GM18505 (cell line): ENCODE measurements around the gene LRFN2.

Experiments used
- ATAC-seq: cut with Tn5 transposase; IDR thresholded peaks from one replicate; pipeline ENCODE4 v1.9.1; 2021; ENCODE audit not compliant: unreplicated experiment
- POLR2A ChIP-seq: IDR thresholded peaks from 4 replicates; pipeline ENCODE4 v1.6.1; 2011; ENCODE audit warnings: borderline replicate concordance; ENCODE audit not compliant: insufficient read depth, insufficient read length; ENCODE audit errors: extremely low read depth

Gene LRFN2

DNA sequence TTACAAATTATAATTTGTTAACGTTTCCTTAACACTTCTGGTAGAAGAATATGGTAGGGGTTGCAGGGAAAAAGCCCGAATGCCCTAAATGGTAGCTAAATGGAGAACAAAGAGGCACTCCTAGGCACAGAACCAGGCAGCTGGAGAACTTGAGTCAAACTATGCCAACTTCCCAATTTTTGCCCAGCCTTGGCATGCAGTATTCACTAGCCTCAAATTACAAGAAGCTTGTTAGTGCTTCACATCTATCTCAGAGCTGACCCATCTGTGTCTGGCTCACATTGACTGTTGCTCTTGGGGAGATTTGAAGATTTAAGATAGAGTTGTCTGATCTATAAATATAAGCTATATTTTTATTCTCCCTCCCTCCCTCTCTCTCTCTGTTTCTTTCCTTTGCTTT lies 19.4 kb upstream of the LRFN2 start:
- no peak for TF ChIP-seq POLR2A
- no peak for ATAC-seq

DNA sequence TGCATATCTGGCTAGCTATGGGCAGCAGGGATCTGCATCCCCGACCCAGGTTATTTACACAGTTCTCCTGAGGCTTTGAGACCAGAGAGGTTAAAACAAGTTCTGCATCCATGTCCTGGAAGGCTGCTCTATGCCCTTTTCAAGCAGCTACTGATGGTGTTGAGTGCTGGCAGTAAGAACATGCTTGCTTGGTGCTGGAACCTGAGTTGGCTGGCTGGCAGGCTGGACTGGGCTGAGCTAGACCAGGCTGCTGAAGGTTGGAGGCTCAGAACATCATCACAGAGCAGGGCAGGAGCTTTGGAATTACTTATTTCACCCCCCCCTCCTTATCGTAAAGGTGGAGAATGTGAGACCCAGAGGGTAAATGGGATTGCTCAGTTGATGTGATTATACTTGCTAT lies 16.9 kb upstream of the LRFN2 start:
- no peak for ATAC-seq
- no peak for TF ChIP-seq POLR2A

DNA sequence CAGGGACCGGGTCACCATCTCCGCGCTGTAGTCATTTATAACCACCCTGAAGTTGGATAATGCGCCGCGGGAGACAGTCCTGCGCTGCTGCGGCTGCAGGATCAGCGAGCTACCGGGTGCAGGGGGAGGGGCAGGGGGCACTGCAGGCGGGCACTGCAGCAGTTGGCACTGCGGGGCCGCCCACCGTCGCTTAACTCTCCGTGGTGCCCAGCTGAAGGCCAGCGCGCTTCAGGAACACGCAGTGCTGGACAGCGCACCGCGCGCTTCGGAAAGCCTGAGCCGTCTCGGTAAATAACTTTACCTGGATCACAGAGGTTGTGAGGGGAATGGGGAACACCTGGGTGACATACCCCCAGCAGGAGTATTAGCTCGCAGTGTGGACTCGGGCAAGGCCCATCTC lies 12.4 kb upstream of the LRFN2 start:
- no peak for ATAC-seq
- no peak for TF ChIP-seq POLR2A

DNA sequence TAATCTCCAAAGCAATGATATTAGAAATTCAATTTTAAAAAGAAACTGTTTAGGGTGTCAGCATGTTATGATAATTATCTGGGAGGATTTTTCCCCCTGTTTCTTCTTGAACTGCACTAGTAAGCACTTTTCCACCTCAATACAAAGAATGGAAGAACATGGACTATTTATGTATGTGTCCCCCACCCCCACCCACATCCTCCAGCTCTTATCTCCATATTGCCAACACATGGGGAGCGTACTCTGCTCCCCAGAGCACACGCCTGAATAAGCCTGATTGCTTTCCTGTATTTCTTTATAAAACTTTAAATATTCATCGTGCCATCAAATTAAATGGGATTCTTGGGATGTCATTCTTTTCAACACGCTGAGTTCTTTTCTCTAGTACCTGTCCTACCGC lies 11.4 kb upstream of the LRFN2 start:
- TF ChIP-seq POLR2A, result no peak
- no peak for ATAC-seq

DNA sequence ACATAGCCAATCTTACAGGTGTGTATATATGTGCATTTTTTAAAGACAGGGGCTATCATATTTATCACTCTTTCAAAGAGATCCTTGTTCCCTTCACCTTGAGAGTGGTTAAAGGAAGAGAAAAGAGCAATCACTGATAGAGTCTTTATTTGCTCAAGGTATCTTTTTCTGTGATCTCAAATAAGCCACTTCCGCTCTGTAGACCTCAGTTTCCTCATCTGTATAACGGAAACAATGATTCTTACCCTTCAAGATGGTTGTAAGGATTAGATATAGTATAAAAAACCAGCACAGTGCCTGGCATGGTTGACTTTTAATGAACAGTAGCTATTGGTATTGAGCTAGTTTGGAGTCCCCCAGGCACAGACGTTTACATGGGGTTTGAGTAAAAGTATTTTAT lies 10.1 kb upstream of the LRFN2 start:
- TF ChIP-seq POLR2A, result no peak
- ATAC-seq, result no peak

DNA sequence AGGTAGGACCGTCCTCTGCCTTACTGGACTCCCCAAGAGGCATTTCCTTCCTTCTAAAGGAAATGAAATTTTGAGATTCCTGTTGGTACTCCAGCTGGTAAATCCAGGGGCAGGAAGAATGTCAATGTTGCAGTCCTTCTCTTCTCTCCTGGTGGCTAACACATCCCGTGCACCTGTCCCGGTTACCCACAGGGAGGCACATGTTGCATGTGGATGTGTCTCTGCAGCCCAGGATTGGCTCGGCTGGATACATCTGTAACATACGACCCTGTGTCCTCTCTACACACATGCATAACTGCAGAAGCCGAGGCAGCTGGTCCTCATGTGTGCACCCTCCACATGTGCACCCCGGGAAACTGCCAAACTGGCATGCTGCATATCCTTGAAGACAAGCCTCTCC lies 1.3 kb upstream of the LRFN2 start:
- ATAC-seq, result no peak
- TF ChIP-seq POLR2A, result no peak

DNA sequence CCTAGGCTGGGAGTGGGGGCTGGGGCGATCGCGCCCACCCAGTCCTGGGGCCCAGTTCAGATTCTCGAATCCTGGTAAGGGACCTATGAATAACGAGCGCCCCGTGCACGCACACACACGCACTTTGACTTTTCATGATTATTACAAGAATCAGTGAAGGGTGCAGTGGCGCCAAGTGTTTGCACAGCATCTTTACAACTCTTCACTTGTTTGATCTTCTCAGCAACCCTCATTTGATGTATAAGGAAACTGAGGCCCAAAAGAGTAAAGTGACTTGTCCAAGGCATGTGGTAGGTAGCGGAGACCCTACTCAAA lies 863 bp upstream of the LRFN2 start:
- no peak for TF ChIP-seq POLR2A
- ATAC-seq, result no peak

DNA sequence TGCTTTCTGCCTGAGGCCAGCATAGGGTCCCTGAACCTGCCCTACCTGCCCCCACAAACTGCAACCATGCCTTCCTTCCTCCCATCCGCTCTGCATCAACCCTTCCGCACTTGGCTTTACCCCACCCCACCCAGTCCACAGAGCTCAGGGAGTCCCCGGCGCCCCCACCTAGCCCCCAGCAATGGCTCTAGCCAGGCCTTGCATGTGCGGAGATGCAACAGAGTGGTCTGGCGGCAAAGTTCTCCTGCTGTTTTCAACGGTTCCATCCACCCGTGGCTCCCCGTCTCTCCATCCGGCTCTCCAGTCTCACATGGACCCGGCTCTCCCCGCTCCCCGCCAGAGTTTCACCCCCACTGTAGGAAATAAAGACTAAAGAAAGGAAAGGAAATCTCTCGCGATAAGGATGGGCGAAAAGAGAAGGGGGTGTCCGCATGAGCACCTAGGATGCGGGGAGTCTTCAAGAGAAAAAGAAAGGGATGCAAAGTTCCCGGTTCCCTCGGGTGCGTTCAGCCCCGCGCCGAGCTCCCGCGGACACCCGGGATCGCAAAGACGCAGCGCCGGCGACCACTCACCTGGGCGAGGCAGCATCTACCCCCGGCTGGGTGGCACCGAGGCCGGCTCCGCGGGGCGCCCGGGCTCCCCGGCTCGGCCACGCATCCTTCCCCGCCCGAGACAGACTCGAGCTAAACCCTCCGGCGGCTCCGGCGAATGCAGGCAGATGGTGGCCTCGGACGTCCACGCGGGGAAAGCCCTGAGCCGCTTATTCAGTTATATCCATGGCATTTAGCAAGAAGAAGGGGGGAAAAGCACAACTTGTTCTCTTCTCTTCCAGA lies 579 bp downstream of the LRFN2 start:
- no peak for TF ChIP-seq POLR2A
- no peak for ATAC-seq

DNA sequence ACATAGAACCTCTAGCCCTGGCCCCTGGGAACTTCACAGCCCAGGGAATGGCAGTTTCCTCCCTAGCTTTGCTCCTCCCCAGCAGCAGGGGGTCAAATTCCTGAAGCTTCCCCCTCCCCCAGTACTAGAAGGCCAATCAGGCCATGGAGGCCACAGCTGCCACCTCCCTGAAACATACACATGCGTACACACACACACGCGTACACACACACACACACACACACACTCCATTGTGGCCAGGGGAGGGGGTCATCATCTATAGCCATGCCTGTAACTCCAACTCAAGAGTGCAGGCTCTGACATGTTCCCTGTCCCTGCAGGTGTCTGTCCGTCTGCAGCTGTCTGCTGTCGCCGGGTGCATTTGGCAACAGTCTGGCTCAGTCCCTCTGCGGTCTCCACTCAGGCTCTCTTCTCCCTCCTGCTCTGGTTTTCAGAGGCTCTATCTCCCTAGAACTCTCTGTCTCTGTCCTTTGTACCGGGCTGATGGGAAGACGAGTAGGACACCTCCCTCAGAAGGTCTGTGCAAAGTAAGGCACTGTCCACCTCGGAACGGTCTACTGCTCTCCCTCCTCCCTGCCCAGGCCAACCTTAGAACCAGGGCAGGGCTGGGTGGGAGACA lies 1.4 kb downstream of the LRFN2 start:
- ATAC-seq, result no peak
- TF ChIP-seq POLR2A, result no peak

DNA sequence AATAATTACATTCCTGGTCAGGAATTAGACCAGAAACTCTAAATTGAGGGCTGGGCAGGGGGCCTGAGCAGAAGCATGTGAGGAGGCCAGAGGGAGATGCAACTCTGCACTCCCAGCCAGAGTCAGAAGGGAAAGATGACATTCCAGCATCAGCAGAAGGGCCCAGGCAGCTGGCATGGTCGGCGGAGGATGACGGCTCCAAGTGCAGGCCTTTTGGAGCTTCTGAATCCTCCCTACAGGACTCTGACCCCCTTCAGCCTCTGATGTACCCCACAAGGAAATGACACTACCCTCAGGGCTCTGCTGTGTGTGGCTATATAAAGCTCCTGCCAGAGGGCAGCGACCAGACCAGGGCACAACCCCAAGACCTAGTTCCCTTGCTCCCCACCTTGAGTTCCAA lies 1.9 kb downstream of the LRFN2 start:
- no peak for ATAC-seq
- TF ChIP-seq POLR2A, result no peak

DNA sequence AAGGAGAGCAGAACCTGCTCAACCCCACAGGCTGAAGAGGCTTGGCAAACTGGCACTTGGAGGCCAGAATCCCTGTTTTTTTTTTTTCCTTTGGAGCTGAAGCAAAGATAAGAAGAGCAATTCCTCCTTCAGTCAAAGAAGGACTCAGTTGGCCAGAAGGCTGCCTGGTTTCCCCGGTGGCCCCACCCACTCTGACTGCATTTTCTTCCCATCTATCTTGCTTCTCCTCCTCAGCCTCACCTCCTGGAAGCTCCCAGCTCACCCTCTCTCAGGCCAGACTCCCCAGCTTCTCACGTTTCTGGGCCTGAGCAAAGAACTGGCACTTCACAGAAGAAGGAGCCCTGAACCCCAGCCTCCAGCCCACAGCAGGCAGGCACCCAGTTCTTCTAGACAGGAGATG lies 2.4 kb downstream of the LRFN2 start:
- no peak for ATAC-seq
- no peak for TF ChIP-seq POLR2A

DNA sequence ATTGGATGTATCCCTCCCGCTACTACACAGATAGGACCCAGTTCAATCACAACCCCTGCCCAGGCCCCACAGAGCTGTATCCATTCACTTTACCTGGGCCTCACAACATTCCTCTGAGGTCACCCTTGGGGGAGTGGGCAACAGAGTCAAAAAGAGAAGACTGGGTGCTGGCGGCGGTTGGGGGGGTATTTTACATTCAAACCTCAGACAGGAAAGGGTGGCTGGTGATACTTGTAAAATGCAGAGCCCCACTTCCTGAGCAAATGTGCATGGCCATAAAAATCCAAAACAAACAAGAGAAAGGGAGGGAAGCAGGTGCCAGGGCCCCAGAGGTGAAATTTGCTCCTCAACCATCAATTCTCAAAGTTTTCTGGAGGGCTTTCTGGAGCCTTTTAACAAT lies 3.5 kb downstream of the LRFN2 start:
- ATAC-seq, result no peak
- TF ChIP-seq POLR2A, result no peak

DNA sequence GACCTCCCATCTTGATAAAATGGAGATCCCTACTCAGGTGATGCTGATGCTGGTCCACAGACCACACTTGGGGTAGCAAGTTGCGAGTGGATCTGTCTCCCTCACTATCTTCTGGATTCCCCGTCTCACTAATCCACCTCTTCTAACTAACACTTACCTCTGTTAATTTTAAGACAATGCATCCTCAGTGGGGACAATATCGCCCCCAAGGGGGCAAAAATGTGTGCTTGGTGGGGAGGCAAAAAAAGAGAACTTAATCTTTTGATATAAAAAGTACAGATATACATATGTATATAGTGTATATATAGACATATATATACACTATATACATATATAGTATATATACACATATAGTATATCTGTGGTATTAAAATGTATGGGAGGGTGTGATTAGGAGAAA lies 4.3 kb downstream of the LRFN2 start:
- no peak for TF ChIP-seq POLR2A
- no peak for ATAC-seq

DNA sequence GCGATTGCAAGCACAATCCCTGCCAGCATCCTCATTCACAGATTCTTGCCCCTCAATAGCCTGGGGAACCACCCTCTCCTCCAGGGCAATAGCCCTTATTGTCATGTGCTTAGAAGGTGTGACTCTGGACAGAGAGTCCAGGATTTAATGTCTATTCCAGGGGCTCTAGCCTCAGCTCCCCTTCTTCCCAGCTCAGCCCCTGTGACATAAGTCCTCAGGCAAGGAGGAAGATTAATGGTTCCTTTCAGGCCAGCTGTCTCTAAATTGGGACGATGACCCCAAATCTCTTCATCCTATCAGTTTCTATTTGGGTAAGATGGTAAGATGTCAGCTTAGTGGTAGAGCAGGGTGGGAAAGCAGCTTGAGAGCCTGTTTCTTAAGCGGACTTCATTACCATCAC lies 8.1 kb downstream of the LRFN2 start:
- no peak for ATAC-seq
- no peak for TF ChIP-seq POLR2A
